Ishikawa (cell line): ENCODE measurements around the gene ADIG.

Source experiments
- CEBPB ChIP-seq: IDR thresholded peaks from 2 replicates; pipeline ENCODE4 v1.6.1; 2012
- CREB1 ChIP-seq: IDR thresholded peaks from 2 replicates; pipeline ENCODE4 v1.6.1; 2012; ENCODE audit warnings: low read depth
- EP300 ChIP-seq: IDR thresholded peaks from 2 replicates; pipeline ENCODE4 v1.6.1; 2012; ENCODE audit warnings: borderline replicate concordance
- FOXM1 ChIP-seq: IDR thresholded peaks from 2 replicates; pipeline ENCODE4 v1.6.1; 2012; ENCODE audit warnings: low read depth, borderline replicate concordance
- NFIC ChIP-seq: IDR thresholded peaks from 2 replicates; pipeline ENCODE4 v1.6.1; 2012
- RAD21 ChIP-seq: IDR thresholded peaks from 2 replicates; pipeline ENCODE4 v1.6.1; 2012; ENCODE audit warnings: low read depth
- TAF1 ChIP-seq: IDR thresholded peaks from 2 replicates; pipeline ENCODE4 v1.6.1; 2012; ENCODE audit warnings: low read depth, mild to moderate bottlenecking
- TCF12 ChIP-seq: IDR thresholded peaks from 2 replicates; pipeline ENCODE4 v1.6.1; 2012; ENCODE audit warnings: low read depth
- TEAD4 ChIP-seq: IDR thresholded peaks from 2 replicates; pipeline ENCODE4 v1.6.1; 2012
- YY1 ChIP-seq: IDR thresholded peaks from 2 replicates; pipeline ENCODE4 v1.6.1; 2012; ENCODE audit warnings: low read depth
- ZBTB7A ChIP-seq: IDR thresholded peaks from 2 replicates; pipeline ENCODE4 v1.6.1; 2012; ENCODE audit warnings: low read depth
- TF ChIP-seq, protein P1 (sequence below): IDR thresholded peaks from 2 replicates; pipeline ENCODE4 v1.6.1; 2012; ENCODE audit warnings: low read depth, mild to moderate bottlenecking
- TF ChIP-seq, protein P2 (sequence below): IDR thresholded peaks from 2 replicates; pipeline ENCODE4 v1.6.1; 2012
- TF ChIP-seq, protein P3 (sequence below): IDR thresholded peaks from 2 replicates; pipeline ENCODE4 v1.6.1; 2012

DNA sequence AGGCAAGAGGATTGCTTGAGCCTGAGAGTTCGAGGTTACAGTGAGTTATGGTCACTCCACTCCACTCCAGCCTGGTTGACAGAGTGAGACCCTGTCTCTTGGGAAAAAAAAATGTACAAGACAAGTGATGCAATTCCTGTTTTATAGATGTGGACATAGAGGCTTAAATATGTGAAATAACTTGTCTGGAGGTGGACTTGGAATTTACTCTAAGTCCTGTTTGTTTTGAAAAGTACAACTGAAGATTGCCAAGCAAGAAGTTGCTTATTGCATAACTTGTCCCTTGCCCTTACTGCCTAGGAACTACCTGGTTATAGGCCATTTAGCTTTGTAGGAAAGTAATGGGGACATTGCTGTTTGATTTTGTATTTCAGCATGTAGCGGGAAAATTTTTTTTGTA, 26.0 kb upstream of the ADIG start:
- TF ChIP-seq NFIC: no peak
- TF ChIP-seq TEAD4: no peak
- no peak for TF ChIP-seq TCF12
- TF ChIP-seq, protein P1, sequence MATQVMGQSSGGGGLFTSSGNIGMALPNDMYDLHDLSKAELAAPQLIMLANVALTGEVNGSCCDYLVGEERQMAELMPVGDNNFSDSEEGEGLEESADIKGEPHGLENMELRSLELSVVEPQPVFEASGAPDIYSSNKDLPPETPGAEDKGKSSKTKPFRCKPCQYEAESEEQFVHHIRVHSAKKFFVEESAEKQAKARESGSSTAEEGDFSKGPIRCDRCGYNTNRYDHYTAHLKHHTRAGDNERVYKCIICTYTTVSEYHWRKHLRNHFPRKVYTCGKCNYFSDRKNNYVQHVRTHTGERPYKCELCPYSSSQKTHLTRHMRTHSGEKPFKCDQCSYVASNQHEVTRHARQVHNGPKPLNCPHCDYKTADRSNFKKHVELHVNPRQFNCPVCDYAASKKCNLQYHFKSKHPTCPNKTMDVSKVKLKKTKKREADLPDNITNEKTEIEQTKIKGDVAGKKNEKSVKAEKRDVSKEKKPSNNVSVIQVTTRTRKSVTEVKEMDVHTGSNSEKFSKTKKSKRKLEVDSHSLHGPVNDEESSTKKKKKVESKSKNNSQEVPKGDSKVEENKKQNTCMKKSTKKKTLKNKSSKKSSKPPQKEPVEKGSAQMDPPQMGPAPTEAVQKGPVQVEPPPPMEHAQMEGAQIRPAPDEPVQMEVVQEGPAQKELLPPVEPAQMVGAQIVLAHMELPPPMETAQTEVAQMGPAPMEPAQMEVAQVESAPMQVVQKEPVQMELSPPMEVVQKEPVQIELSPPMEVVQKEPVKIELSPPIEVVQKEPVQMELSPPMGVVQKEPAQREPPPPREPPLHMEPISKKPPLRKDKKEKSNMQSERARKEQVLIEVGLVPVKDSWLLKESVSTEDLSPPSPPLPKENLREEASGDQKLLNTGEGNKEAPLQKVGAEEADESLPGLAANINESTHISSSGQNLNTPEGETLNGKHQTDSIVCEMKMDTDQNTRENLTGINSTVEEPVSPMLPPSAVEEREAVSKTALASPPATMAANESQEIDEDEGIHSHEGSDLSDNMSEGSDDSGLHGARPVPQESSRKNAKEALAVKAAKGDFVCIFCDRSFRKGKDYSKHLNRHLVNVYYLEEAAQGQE: no peak
- TF ChIP-seq EP300: no peak
- TF ChIP-seq YY1: no peak
- TF ChIP-seq CREB1: no peak
- TF ChIP-seq, protein P2, sequence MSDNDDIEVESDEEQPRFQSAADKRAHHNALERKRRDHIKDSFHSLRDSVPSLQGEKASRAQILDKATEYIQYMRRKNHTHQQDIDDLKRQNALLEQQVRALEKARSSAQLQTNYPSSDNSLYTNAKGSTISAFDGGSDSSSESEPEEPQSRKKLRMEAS: no peak
- TF ChIP-seq, protein P3, sequence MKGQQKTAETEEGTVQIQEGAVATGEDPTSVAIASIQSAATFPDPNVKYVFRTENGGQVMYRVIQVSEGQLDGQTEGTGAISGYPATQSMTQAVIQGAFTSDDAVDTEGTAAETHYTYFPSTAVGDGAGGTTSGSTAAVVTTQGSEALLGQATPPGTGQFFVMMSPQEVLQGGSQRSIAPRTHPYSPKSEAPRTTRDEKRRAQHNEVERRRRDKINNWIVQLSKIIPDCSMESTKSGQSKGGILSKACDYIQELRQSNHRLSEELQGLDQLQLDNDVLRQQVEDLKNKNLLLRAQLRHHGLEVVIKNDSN: no peak
- TF ChIP-seq RAD21: no peak
- no peak for TF ChIP-seq TAF1
- no peak for TF ChIP-seq CEBPB
- no peak for TF ChIP-seq FOXM1
- TF ChIP-seq ZBTB7A: no peak
